Mucosa of descending colon (tissue), 3 donors: ENCODE results near the gene INHBE. TPM values are rescaled to one million over a fixed set of nuclear protein-coding genes. Genes with fewer than 3 reads are reported as not detected.

Experiments
- ATAC-seq: fragments of 200-7000 bp; cut with Tn5 transposase; one replicate; pipeline ENCODE4 v1.9.1; 2020; ENCODE audit warnings: mild to moderate bottlenecking, moderate library complexity
- DNase-seq, 3 donors: peaks; one replicate each; pipeline ENCODE4 v3.0.0-alpha.2; 2020
- H3K36me3 ChIP-seq: fragments of 200-600 bp; one replicate; pipeline ENCODE4 v1.8.0; 2021; ENCODE audit warnings: low read depth, mild to moderate bottlenecking
- H3K4me1 ChIP-seq: fragments of 200-600 bp; one replicate; pipeline ENCODE4 v1.8.0; 2021; ENCODE audit warnings: low read depth, mild to moderate bottlenecking
- H3K4me3 ChIP-seq: fragments of 200-600 bp; one replicate; pipeline ENCODE4 v1.8.0; 2021; ENCODE audit warnings: mild to moderate bottlenecking
- H3K9me3 ChIP-seq: fragments of 200-600 bp; one replicate; pipeline ENCODE4 v1.8.0; 2021; ENCODE audit warnings: mild to moderate bottlenecking
- intact Hi-C, 2 donors: fragments of 100-400 bp; cut with DNase I in 1 of 2; cut with micrococcal nuclease in 1 of 2; formaldehyde crosslinking; loops; one replicate each; pipeline versions ENCODE4 v1.11.0 to v1.11.1; 2022; cut with DNase I, micrococcal nuclease
- total RNA-seq, 3 donors: library from RNA; stranded (reverse); fragmentation: NEBNext Ultra II Directional in 2 of 3; extraction: Animal tissue kit (Norgen Biotek cat#: 25700) in 2 of 3; gene quantifications; one replicate each; pipeline versions ENCODE4 v1.2.1 to v1.2.4, GENCODE V29; 2021 to 2023
- TF ChIP-seq, protein P1 (sequence below): fragments of 200-600 bp; IDR thresholded peaks from one replicate; pipeline ENCODE4 v1.8.0; 2022; ENCODE audit warnings: antibody characterized with exemption, mild to moderate bottlenecking
- donor health status: DM: no; HTN: no; CAD: no; lungs with moderate emphysema.
- donor health status: DM: no; HTN: no; CAD: no.
- donor health status: DM: no; HTN: yes; CAD: no.

The INHBE gene
- total RNA-seq, 3 donors from 2014 or later: not detected

GRCh38 chr12:57479376-57480115 is 24.4 kb downstream of the INHBE start, which contains the start of gene ARHGAP9:
Gene ARHGAP9 (minus strand): TSS chr12:57479866. CDS start chr12:57479406, 460 bp downstream.
- Histone ChIP-seq H3K4me1 (peaks cover 12% of the 10 kb centered on the region), H3K9me3 (no peaks in the 10 kb centered on the region), H3K36me3 (no peaks in the 10 kb centered on the region), H3K4me3 (no peak within 1 kb of the TSS)
- TF ChIP-seq, protein P1, sequence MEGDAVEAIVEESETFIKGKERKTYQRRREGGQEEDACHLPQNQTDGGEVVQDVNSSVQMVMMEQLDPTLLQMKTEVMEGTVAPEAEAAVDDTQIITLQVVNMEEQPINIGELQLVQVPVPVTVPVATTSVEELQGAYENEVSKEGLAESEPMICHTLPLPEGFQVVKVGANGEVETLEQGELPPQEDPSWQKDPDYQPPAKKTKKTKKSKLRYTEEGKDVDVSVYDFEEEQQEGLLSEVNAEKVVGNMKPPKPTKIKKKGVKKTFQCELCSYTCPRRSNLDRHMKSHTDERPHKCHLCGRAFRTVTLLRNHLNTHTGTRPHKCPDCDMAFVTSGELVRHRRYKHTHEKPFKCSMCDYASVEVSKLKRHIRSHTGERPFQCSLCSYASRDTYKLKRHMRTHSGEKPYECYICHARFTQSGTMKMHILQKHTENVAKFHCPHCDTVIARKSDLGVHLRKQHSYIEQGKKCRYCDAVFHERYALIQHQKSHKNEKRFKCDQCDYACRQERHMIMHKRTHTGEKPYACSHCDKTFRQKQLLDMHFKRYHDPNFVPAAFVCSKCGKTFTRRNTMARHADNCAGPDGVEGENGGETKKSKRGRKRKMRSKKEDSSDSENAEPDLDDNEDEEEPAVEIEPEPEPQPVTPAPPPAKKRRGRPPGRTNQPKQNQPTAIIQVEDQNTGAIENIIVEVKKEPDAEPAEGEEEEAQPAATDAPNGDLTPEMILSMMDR: no peak
- intact Hi-C loops: no loop called here
- peak; percentile 52 for ATAC-seq
- peak in 1 of 3 donors; percentile 27 for DNase-seq

DNA sequence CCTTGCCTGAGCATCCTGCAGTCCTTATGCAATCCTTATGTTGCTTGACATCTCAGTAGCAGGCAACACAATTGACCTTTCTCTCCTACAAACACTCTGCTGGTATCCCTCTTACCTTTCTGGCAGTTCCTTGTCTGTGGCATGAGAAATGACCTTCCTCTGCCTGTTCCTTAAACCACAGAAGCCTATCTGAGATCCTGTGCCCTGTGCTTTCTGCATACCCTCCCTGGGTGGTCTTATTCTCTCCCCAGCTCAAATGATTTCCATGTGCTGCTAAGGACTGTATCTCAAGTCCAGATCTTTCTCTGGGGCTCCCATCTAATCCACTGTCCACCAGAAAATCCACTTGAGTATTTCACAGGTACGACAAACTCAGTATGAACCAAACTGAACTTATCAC is 26.6 kb downstream of the INHBE start:
- TF ChIP-seq, protein P1: no peak
- no peaks in the 10 kb centered on the region for H3K4me1 ChIP-seq
- no peak overlapping the region for H3K4me3 ChIP-seq
- intact Hi-C loops: no loop called here
- no peak for DNase-seq
- no peaks in the 10 kb centered on the region for H3K36me3 ChIP-seq
- no peak for ATAC-seq
- no peaks in the 10 kb centered on the region for H3K9me3 ChIP-seq

- H3K4me3 ChIP-seq: no peak overlapping the region
- H3K4me1 ChIP-seq: peaks cover under 1% of the 10 kb centered on the region
- H3K36me3 ChIP-seq: no peaks in the 10 kb centered on the region
- no peaks in the 10 kb centered on the region for H3K9me3 ChIP-seq
- TF ChIP-seq, protein P1: no peak
- DNase-seq (no peak), ATAC-seq (no peak)
- intact Hi-C loops: no loop called here
Observed at GRCh38 chr12:57483466-57483865, 28.4 kb downstream of the INHBE start.

- TF ChIP-seq, protein P1: no peak
- DNase-seq (peak in 1 of 3 donors; percentile 2), ATAC-seq (no peak)
- Histone ChIP-seq H3K9me3 (no peaks in the 10 kb centered on the region), H3K36me3 (peaks cover 3% of the 10 kb centered on the region), H3K4me3 (no peak overlapping the region), H3K4me1 (peaks cover 10% of the 10 kb centered on the region)
- intact Hi-C loops: no loop called here
Observed at GRCh38 chr12:57485695-57486094, 30.6 kb downstream of the INHBE start.

- no peak overlapping the region for H3K4me3 ChIP-seq
- H3K9me3 ChIP-seq: no peaks in the 10 kb centered on the region
- ATAC-seq: no peak
- intact Hi-C loops: no loop called here
- H3K4me1 ChIP-seq: peaks cover 10% of the 10 kb centered on the region
- DNase-seq: no peak
- peaks cover 3% of the 10 kb centered on the region for H3K36me3 ChIP-seq
- TF ChIP-seq, protein P1: no peak
Observed at GRCh38 chr12:57487055-57487596, 32.0 kb downstream of the INHBE start.
